Testis (tissue), 2 donors: ENCODE results near the gene GRAMD1B.

Experiments
- CTCF ChIP-seq, 3 experiments: fragments of 450-650 bp in 2 of 3; fragments of 200-600 bp in 1 of 3; sonication (generic) in 1 of 3; IDR thresholded peaks; one replicate each; pipeline ENCODE4 v1.5.1; 2016 to 2019; ENCODE audit warnings: antibody characterized with exemption in 3 of 3, mild to moderate bottlenecking in 2 of 3, moderate library complexity in 1 of 3
- POLR2A ChIP-seq: fragments of 450-650 bp; IDR thresholded peaks from one replicate; pipeline ENCODE4 v1.6.1; 2017; ENCODE audit warnings: antibody characterized with exemption, mild to moderate bottlenecking, moderate library complexity

GRCh38 chr11:123561431-123561800, 131.3 kb downstream of the GRAMD1B start:
- TF ChIP-seq CTCF (IDR thresholded peaks at IDR 0.05) = no peak
- TF ChIP-seq POLR2A = no peak
